GM19463 (cell line): Measurements from ENCODE around the gene SLC8A2.

ENCODE experiments used
- ATAC-seq: cut with Tn5 transposase; IDR thresholded peaks from one replicate; pipeline ENCODE4 v1.9.1; 2021; ENCODE audit warnings: mild to moderate bottlenecking, moderate library complexity; ENCODE audit not compliant: unreplicated experiment

Gene SLC8A2

DNA sequence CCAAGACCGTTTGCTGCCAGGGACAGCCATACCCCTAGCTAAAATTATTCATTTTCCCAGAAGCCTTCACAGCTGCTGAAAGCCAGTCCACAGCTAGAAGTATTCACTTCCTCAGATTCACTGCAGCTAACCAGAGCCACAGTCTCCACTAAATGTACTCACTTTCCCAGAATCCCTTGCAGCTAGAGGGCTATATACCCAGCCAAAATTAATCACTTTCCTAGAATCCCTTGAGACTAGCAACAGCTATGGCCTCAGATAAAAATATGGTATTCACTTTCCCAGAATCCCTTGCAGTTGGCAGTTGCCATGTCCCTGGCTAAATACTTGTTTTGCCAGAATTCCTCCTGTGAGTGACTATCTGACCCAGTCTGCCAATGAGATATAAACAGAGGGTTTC lies 38.6 kb downstream of the SLC8A2 start:
- ATAC-seq = no peak

DNA sequence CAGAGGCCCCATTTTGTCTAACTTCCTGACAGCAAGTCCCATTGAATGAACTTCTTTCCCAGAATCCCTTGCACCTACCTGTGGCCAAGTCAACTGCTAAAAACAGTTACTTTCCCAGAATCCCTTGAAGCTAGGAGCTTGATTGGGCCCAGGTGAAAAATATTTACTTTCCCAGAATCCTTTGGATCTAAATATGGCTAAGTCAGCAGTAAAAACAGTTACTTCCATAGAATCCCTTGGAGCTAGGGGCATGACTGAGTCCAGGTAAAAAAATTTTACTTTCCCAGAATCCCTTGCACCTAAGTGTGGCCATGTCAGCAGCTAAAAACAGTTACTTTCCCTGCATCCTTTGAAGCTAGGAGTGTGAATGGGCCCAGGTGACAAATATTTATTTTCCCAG lies 39.2 kb downstream of the SLC8A2 start:
- ATAC-seq = no peak

DNA sequence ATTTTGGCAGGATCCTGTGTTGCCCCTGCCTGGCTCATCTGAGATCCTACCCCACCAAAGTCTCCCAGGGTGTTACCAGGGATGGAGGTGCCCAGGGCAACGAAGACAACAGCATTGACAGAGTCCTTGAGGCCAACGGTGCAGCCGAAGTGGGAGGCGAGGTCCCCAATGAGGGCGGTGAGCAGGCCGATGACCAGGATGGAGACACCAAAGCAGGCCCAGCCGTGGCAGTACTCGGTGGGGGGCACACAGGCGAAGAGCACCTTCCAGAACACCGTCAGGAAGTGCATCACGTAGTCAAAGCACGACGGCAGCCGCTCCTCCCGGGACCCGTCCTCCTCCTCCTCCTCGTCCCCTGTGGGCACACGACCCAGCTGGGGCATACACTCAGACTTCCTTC lies 39.6 kb downstream of the SLC8A2 start:
- no peak for ATAC-seq

DNA sequence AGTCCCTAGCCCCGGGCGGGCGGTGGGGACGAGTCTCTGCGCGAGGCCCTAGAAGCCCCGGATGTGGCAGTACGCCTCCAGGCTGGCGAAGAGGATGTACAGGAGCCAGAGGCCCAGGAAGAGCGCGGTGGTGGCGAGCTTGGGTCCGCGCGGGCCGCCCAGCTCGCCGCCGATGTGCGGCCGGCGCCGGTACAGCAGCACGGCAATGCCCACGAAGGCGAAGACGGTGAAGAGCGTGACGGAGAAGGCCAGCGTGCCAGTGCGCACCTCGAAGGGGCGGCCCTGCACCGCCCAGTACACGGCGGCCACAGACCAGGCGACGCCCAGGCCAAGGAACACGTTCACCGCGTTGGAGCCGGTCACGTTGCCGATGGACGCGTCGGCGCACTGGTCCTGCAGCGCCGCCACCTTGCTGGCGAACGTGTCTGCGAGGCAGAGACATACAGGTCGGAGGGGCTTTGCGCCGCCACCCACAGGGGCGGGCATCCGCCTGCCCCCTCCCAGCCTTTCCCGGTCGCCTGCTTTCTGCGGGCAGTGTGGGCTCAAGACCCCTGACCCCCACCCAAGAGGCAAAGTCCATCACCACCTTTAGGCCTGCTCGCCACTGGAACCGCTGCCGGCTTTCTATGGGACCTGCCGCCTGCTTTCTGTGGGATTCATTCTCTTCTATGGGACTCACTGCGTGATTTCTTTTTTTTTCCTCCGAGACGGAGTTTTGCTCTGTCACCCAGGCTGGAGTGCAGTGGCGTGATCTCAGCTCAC lies 41.5 kb downstream of the SLC8A2 start:
- ATAC-seq = no peak

DNA sequence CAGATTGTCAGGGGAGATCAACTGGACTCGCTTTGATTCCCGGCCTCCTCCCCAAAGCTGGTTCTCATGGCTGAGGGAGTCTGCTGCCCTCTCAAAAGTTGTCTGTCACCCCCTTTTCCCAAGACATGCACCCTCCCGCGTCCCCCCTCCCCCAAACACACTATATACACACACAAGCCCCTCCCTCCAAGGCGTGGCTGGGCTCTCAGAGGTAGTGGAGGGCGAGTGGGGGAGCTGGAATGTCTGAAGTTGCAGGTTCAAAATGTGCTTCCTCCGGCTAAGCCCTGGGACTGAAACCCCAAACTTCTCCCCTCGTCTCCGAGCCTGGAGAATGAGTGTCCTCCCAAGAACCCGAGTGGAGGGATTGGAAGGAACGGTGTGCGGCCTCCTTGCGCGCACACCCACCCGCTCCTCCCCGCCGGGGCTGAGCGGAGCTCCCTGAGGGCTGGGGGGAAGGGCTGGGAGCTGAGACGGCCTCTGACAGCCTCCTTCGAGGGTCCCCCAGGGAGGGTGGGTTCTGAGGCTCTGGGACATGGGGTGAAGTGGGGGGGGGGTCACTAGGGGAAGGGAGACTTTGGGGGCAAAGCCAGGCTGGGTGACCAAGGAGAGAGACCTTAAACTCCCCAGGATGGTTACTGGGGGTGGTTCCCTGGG lies 42.4 kb downstream of the SLC8A2 start:
- ATAC-seq = no peak

DNA sequence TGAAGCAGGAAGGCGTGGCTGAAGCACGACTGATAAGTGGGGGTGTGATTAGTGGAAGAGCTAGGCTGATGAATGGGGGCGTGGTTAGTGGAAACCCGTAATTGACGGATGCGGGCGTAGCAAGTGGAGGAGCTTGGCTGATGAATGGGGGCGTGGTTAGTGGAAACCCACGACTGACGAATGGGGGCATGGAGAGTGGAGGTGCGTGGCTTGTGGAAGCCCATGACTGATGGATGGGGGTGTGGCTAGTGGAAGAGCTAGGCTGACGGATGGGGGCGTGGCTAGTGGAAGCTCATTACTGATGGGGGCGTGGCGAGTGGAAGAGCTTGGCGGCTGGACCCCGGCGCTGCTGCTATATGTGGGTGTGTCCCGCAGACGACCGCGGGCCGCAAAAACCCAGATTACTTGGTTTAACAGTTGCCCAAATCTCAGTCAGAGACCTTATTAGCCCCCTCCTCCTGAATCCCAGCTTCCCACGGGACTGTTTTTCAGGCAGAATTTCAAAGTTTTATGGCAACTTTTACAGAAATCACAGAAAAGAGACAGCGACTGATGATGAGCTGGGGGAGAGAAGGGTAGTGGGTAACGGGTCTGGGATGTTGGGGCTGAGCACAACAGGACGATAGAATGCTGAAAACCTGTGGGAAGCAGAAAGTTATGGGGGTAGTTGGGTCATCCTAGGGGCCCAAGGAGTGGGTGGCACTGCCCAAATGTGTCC lies 43.4 kb downstream of the SLC8A2 start:
- ATAC-seq = no peak

DNA sequence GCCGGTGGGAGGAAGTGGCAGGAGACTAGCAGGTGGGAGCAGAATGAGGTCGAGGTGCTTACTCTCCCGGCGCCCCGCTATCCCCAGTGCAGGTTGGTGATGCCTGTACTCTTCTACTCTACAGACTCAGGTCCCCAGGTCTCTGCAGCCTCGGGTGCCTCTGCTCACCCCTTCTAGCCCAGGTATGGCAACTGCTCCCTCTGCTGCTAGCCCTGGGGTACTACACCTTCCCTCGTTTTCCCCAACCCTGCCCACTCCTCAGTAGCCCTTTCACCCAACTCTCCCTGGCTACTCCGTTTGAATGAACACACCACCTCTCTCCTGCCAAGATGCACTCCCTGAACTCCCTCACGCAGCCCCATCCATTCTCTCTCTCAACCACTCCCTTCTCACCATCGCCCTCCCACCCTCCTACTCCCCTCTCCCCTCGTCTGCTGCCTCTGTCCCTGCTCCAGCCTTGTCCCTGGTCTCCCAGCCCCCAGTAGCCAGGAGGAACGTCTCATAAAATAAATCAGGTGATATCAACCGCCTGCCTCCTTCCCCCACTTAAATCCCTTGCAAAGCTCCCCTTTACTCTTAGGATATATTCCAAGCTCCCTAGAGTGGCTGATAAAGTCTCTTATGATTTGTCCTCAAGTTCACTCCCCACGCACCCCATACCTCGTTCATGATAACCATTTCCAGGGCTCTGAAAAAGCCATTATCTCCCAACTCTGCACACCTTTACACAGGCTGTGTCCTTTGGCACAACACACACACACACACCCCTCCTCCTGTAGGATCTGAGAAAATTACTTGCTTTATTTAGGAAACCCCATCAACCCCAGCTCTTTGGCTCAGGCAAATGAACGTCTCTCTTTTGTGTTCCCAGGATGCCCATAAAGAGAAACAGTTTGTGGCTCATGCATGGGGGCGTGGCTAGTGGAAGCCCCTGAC lies 44.2 kb downstream of the SLC8A2 start:
- ATAC-seq = no peak

DNA sequence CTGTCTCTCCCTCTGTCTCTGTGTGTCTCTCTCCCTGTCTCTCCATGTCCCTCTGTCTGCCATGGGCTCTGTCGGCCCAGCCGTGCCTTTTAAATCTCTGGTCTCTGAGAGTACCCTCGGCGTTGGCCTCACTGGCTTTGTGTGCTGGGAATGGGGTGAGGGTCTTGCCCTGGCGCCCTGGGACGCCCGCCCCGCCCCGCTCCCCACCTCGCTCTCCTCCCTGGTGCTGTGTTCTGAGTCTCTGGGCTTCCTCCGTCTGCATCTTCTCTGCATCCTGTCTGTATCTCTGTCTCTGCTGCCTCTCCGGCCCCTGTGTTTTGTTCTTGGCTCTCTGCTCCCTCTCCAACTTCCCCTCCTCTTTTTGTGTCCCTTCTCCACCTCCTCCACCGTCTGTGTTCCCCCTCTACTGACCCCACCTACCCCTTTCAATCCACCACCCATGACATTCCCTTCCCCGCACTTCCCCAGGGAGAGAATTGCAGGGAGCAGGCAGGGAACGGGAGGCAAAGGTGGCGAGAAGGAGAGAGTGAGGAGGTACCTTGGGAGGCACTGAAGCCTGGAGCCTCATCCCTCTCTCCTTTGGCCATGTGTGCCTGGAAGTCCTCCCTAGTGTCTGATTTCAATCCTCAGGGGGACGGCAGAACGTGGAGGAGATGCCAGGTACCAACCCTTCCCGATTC lies 48.4 kb downstream of the SLC8A2 start:
- ATAC-seq = no peak

DNA sequence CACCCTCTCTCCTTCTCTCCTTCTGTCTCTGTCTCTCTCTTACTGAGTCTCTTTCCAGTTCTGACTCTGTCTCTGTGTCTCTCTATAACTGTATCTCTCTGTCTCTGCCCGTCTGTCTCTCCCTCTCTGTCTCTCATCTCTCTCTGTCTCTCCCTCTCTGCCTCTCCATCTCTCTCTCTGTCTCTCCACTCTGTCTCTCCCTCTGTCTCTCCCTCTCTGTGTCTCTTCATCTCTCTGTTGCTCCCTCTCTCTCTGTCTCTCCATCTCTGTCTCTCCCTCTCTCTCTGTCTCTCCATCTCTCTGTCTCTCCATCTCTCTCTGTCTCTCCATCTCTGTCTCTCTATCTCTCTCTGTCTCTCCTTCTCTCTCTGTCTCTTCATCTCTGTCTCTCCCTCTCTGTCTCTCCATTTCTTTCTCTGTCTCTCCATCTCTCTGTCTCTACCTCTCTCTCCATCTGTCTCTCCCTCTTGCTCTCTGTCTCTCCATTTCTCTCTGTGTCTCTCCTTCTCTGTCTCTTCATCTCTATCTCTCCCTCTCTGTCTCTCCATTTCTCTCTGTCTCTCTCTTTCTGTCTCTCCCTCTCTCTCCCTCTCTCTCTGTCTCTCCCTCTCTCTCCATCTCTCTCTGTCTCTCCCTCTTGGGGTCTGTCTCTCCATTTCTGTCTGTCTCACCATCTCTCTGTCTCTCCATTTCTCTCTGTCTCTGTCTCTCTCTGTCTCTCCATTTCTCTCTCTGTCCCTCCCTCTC lies 49.1 kb downstream of the SLC8A2 start:
- ATAC-seq = no peak

DNA sequence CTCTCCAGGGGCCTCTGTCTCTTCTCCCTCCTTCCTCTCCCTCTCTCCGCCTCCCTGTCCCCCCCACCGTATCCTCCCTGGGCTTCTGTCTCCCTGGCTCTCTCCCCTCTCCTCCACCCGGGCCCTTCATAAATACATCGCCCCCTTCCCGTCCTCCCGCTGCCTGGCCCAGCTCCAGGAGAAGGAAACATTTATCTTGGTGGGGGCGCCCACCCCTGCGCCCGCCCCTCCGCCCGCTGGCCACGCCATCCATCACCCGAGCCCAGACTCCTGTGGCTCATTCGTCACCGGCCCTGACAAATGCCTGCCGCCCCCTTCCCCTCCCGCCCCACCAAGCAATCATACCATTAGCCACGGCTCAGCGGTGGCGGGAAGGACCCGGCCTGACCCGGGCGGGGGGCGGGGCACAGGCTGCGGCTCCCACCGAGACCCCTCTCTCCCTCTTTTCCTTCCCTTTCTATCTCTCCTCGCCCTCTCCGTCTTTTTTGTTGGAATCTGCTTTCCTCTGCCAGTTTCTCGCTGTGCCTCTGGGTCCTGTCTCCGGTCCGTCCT lies 49.8 kb downstream of the SLC8A2 start:
- ATAC-seq = no peak

DNA sequence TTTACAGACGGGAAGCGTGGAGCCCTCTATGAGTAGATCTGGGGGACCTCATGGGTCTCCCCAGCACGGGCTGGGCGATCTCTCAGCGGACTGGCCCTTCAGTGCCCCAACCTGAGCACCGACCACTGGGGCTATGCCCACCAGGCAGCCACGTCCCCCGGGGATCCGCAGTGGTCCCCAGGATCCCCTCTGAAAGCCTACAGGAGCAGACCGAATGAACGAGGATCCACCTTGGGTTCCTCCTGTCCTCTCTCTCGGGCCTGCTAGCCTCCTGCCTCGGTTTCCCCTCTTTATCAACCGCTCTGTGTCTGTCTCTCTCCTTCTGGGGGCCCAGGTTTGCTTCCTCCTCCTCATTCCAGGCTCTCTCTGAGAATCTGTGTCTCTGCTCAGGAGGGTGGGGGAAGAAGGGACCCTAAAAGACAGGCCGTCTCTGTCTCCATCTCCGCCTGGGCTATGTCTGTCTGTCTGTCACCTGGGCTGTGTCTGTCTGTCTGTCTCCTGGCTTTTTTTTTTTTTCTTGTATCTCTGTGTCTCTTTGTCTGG lies 50.4 kb downstream of the SLC8A2 start:
- ATAC-seq = no peak

DNA sequence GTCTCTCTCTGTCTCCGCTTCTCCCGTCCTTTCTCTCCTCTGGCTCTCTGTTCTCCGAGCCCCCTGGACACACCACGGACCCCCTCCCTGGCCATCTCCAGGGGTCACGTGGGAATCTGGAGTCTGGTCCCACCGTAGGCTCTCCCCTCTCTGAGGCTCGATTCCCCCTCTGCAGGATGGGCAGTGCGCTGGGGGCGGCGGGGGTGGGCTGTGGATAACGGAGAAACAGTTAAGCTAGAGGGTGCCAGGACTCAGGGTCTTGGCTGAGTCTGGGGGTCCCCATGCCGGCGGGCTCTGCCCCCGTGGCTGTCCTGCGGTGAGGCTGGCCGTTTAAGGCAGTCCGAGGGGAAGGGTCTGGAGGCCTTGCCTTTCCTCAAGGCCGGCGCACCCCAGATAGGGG lies 51.9 kb downstream of the SLC8A2 start:
- no peak for ATAC-seq

DNA sequence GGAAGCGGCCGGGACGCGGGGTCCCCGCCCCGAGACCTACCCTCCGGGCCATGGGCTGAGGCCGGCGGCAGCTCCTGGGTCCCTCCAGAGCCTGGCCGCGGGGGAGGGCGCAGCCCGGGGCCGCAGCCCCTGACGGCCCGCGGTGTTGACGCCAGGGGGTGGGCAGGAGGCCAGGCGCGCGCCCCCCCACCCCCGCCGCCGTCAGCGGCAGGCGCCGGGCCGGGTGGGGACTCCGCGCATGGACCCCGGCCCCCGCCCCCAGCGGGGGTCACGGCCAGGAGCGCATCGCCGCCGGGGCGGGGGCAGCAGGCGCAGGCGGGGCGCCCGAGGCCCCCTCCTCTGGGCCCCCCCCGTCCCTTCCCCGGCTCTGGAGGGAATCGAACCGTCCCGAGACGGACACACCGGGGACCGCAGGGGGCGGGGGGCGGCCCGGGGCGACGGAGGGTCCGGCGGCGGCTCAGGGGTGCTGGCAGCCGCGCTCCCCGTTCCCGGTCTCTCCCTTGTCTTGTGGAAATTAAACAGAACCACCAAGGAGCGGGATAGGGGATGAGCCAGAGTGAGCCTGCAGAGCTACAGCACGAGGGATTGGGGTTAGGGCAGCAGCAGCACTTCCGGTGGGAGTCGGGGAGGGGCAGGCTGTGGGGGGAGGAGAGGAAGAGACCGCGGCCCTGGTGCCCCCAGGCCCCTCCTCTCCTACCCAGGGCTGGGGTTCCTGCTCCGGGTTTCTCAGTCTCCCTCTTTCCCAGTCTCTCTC lies 52.5 kb downstream of the SLC8A2 start, which contains the start of gene MEIS3:
MEIS3 (minus strand) TSS at position 498 of the 754 bp plus-strand sequence; CDS start at position 52, 446 bp downstream.
- ATAC-seq = no peak

DNA sequence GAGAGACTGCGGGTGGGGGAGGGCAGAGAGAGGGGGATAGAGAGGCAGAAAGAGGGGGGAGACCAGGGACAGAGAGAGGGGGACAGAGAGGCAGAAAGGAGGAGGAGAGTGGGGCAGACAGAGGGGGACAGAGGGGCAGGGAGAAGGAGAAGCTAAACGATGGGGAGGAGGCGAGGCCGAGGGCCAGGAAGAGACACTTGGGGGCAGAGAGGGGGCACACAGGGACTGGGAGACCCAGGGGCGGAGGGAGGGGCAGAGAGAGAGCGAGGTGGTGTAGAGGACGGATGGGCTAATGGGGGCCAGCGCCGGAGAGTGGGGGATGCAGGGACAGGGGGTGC lies 53.0 kb downstream of the SLC8A2 start:
- no peak for ATAC-seq

DNA sequence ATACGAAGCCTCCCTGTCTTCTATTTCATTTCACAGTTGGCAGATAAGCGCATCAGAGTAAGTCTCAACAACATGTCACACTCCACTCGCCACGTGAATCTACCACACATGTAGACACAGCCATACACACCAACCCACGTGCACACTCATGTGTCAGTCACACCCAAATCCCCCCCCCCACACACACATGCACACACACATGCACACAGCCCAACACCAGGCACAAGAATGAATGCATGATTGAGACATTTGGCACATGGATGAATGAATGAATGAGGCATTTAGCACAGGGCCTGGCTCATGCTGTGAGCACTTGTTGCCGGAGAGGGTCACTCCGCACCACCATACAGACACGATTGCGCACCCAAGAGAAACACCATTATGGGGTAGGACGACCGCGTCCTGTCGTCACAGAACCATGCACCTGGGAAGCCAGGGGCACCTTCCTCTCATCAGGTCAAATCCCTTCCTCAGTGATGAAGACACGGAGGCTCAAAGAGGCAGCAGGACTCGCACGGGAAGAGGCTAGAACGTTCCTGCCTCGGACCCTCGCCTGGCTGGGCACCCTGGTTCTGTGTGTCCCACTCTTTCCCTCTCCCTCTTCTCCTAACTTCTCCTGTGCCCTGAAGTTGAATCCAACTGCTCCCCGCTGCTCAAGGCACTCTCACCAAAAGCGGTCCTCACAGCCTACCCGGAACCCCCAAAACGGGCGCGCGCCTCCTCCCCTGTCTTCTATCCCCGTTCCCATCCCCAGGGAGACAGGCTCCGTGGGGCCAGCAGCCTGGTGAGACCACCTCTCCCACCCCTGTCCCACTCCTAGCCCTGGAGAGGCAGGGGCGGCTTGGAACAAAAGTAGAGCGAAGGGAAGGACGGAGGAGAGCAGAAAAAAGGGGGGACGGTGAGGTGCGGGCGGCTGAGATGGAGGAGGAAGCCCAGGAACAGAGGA lies 53.7 kb downstream of the SLC8A2 start:
- no peak for ATAC-seq

DNA sequence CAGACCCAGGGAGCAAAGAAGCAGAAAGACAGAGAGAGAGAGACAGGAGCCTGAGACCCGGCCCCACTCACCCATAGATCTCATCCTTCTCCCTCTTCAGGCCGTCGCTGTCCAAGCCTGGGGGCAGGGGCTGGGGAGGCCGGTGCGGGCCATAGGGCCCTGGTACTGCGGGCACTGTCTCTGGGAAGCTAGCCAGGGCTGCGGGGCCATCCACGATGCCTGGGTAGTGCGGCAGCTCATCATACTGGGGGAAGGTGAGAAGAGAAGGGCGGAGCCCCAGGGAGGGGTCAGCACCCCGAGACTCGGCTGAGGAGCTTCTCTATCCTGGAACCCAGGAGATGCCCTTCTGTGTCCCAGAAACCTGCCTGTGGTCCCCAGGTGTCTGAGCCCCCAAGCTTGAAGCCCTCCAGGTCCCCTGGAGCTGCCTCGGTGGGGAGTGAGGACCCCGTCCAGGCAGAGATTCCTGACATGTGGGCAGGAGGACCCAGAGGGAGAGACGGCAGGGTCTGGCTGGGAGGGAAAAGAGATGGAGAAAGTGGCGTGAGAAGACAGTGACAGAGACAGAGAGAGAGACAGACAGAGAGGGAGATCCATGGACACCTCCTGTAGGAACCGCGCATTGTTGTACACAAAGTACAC lies 54.5 kb downstream of the SLC8A2 start:
- no peak for ATAC-seq

DNA sequence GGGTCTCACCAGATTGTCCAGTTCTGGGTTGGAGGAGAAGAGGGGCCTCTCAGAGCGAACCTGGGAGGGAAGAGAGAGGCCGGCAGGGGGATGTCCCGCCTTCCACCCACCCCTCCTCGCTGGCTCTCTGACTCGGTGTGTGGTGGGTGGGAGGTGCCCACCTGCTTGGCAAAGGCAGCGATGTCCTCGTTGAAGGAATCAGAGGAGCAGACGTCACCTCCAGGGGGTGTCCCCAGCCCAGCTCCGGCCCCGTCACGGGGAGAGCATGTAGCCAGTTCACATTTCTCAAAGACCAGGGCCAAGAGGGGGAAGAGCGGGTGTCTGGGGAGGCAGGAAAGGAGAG lies 55.1 kb downstream of the SLC8A2 start:
- no peak for ATAC-seq
